Omental fat pad (tissue), 4 donors: ENCODE measurements around the gene TSC2. TPM values are rescaled to one million over a fixed set of nuclear protein-coding genes. Genes with fewer than 3 reads are reported as not detected.

Experiments used
- ATAC-seq: fragments of 150-250 bp; one replicate; pipeline ENCODE4 v1.9.1; 2016; ENCODE audit warnings: mild to moderate bottlenecking, moderate library complexity; ENCODE audit not compliant: low FRiP score
- DNase-seq: peaks from one replicate; pipeline ENCODE4 v3.0.0-alpha.2; 2019; ENCODE audit warnings: low spot score
- total RNA-seq, 4 donors: library from RNA; depleted of rRNA; stranded (reverse); fragments of >200 nt; gene quantifications; one replicate each; pipeline ENCODE4 v1.1.0, GENCODE V29; 2016
- TF ChIP-seq, protein P1 (sequence below), 3 donors: fragments of 450-650 bp; IDR thresholded peaks; one replicate each; pipeline ENCODE4 v1.5.1; 2016 to 2017; ENCODE audit warnings: antibody characterized with exemption in 3 of 3, mild to moderate bottlenecking in 3 of 3, moderate library complexity in 2 of 3

TSC2 gene
- total RNA-seq, 4 donors from 2014 or later: 30.0 to 59.4 (median 35.9) TPM

GRCh38 chr16:2048116-2048543, 345 bp downstream of the TSC2 start:
- ATAC-seq (no peak), DNase-seq (no peak)
- TF ChIP-seq, protein P1, sequence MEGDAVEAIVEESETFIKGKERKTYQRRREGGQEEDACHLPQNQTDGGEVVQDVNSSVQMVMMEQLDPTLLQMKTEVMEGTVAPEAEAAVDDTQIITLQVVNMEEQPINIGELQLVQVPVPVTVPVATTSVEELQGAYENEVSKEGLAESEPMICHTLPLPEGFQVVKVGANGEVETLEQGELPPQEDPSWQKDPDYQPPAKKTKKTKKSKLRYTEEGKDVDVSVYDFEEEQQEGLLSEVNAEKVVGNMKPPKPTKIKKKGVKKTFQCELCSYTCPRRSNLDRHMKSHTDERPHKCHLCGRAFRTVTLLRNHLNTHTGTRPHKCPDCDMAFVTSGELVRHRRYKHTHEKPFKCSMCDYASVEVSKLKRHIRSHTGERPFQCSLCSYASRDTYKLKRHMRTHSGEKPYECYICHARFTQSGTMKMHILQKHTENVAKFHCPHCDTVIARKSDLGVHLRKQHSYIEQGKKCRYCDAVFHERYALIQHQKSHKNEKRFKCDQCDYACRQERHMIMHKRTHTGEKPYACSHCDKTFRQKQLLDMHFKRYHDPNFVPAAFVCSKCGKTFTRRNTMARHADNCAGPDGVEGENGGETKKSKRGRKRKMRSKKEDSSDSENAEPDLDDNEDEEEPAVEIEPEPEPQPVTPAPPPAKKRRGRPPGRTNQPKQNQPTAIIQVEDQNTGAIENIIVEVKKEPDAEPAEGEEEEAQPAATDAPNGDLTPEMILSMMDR (IDR thresholded peaks at IDR 0.05): no peak

GRCh38 chr16:2053211-2053610, 5.4 kb downstream of the TSC2 start:
- TF ChIP-seq, protein P1 (IDR thresholded peaks at IDR 0.05): no peak
- no peak for DNase-seq
- ATAC-seq: no peak

- DNase-seq (no peak), ATAC-seq (no peak)
- TF ChIP-seq, protein P1 (IDR thresholded peaks at IDR 0.05): no peak
Measured at GRCh38 chr16:2053897-2054296, 6.1 kb downstream of the TSC2 start.

GRCh38 chr16:2054543-2055245, 6.9 kb downstream of the TSC2 start:
- ATAC-seq (no peak), DNase-seq (no peak)
- TF ChIP-seq, protein P1 (IDR thresholded peaks at IDR 0.05): no peak

GRCh38 chr16:2056077-2056476, 8.3 kb downstream of the TSC2 start:
- no peak for ATAC-seq
- TF ChIP-seq, protein P1 (IDR thresholded peaks at IDR 0.05): no peak
- DNase-seq: no peak

DNA sequence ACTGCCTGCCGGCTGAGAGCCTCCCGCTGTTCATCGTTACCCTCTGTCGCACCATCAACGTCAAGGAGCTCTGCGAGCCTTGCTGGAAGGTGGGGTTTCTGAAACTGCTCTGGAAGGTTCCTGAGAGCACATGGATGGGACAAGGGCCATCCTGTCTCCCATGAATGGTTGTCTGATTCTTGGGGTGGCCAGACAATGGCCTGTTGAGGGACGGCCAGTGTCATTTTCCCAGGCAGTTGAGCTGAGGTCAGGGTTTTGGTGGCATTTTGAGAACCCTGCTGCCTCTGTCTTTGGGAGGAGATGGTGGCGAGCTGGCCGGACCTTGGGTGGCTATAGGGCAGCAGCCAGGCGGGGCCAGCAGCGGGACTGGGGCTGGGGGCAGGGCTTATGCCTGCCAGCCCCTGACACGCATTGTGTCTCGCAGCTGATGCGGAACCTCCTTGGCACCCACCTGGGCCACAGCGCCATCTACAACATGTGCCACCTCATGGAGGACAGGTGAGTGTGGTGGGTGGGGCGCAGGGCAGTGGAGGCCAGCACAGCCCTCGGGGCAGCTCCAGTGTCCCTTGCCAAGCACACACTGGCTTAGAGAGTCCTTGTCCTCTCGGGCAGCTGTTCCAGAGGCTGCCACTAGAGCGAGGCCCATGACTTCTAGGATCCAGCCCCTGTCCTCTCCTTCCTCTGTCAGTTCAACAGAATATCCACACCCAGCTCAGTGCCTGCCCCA, 9.1 kb downstream of the TSC2 start:
- TF ChIP-seq, protein P1 (IDR thresholded peaks at IDR 0.05): no peak
- DNase-seq: no peak
- no peak for ATAC-seq

DNA sequence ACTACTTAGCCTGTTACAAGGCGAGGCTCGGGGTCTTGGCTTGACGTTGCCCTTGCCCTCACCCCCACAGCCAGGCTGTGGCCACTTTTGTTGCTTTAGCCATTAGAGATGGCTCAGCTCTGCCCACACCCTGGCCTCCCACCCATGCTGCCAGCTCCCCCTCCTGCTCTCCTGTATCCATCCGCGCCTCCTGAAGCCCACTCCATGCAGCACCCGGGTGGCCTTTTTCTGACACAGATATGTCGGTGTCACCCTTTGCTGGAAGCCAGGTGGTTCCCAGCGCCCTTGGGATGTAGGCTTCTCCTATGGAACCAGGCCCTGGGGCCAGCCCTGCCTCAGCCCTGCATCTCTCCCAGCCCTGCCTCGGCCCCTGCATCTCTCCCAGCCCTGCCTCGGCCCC, 9.7 kb downstream of the TSC2 start:
- no peak for ATAC-seq
- DNase-seq: no peak
- TF ChIP-seq, protein P1 (IDR thresholded peaks at IDR 0.05): no peak
